Sigmoid colon (tissue), 7 donors: ENCODE results near the gene MRPS14. TPM values are rescaled to one million over a fixed set of nuclear protein-coding genes. Genes with fewer than 3 reads are reported as not detected.

Source experiments
- DNase-seq: peaks from one replicate; pipeline ENCODE4 v3.0.0-alpha.2; 2019
- H3K27ac ChIP-seq, 4 donors: fragments of 200-600 bp; sonication (generic); one replicate each; pipeline ENCODE4 v1.5.1; 2016 to 2019; ENCODE audit warnings: mild to moderate bottlenecking in 1 of 4
- H3K27me3 ChIP-seq, 3 donors: fragments of 200-600 bp; sonication (generic); one replicate each; pipeline ENCODE4 v1.5.1; 2019; ENCODE audit warnings: mild to moderate bottlenecking in 1 of 3
- H3K36me3 ChIP-seq, 4 donors: fragments of 200-600 bp; sonication (generic); one replicate each; pipeline ENCODE4 v1.5.1; 2016 to 2019
- H3K4me1 ChIP-seq, 4 donors: fragments of 200-600 bp; sonication (generic); one replicate each; pipeline ENCODE4 v1.5.1; 2017 to 2019
- H3K4me3 ChIP-seq, 4 donors: fragments of 200-600 bp; sonication (generic); one replicate each; pipeline ENCODE4 v1.5.1; 2017 to 2019; ENCODE audit warnings: mild to moderate bottlenecking in 2 of 4, moderate library complexity in 1 of 4
- H3K9me3 ChIP-seq, 4 donors: fragments of 200-600 bp in 3 of 4; sonication (generic) in 3 of 4; one replicate each; pipeline versions ENCODE4 v1.5.1 to v1.6.1; 2013 to 2019
- CTCF ChIP-seq, 4 experiments: fragments of 450-650 bp in 3 of 4; fragments of 200-600 bp in 1 of 4; IDR thresholded peaks; one replicate each; pipeline ENCODE4 v1.5.1; 2016 to 2019; ENCODE audit warnings: antibody characterized with exemption in 4 of 4, mild to moderate bottlenecking in 3 of 4, moderate library complexity in 2 of 4
- EP300 ChIP-seq, 4 donors: sonication (generic); formaldehyde crosslinking; IDR thresholded peaks; one replicate each; pipeline ENCODE4 v1.6.1; 2017; ENCODE audit warnings: antibody characterized with exemption in 4 of 4
- POLR2A ChIP-seq, 2 donors: fragments of 450-650 bp; IDR thresholded peaks; one replicate each; pipeline ENCODE4 v1.6.1; 2016; ENCODE audit warnings: antibody characterized with exemption in 2 of 2, mild to moderate bottlenecking in 2 of 2, moderate library complexity in 2 of 2
- POLR2AphosphoS5 ChIP-seq, 4 donors: sonication (generic); formaldehyde crosslinking; IDR thresholded peaks; one replicate each; pipeline ENCODE4 v1.6.1; 2017; ENCODE audit warnings: antibody characterized with exemption in 4 of 4
- WGBS, 2 donors: extraction: QIAGEN DNeasy Blood & Tissue Kit; methylation state at CpG; one replicate each; pipeline ENCODE4 v1.1.7; 2013; 5-methylcytosine and 5-hydroxymethylcytosine counted together
- intact Hi-C: fragments of 100-400 bp; cut with DNase I; formaldehyde crosslinking; loops from one replicate; pipeline ENCODE4 v1.15.1; 2023
- polyA plus RNA-seq, 3 donors: library from polyadenylated mRNA; stranded (reverse); fragments of 200-250 nt; gene quantifications; one replicate each; pipeline ENCODE4 v1.2.3, GENCODE V29; 2013
- total RNA-seq, 4 donors: library from RNA; depleted of rRNA; stranded (reverse); fragments of >200 nt; gene quantifications; one replicate each; pipeline ENCODE4 v1.1.0, GENCODE V29; 2016
- donor health status: healthy with polysubstance abuse.
- donor health status: Bipolar disorder and iron deficiency.
- donor health status: healthy.

The MRPS14 gene
- total and polyA plus RNA-seq, 7 donors: 17.5 to 36.0 (median 27.8) TPM

GRCh38 chr1:175003521-175003920, 19.7 kb downstream of the MRPS14 start:
- Histone ChIP-seq H3K27ac (no peak overlapping the region), H3K9me3 (no peaks in the 10 kb centered on the region), H3K27me3 (no peaks in the 10 kb centered on the region), H3K36me3 (peaks cover 0 to 23% (median 15%) of the 10 kb centered on the region in 4 donors), H3K4me1 (peaks cover 0 to 41% (median 26%) of the 10 kb centered on the region in 4 donors), H3K4me3 (no peak overlapping the region)
- no peak for TF ChIP-seq POLR2AphosphoS5 (IDR thresholded peaks at IDR 0.05)
- no peak for TF ChIP-seq CTCF (IDR thresholded peaks at IDR 0.05)
- TF ChIP-seq EP300 (IDR thresholded peaks at IDR 0.05): no peak
- TF ChIP-seq POLR2A (IDR thresholded peaks at IDR 0.05): no peak
- WGBS, 2 donors: 39 to 60% methylated on average over 2 of the region's 2 CpGs
- intact Hi-C loops: no loop called here
- DNase-seq: no peak

GRCh38 chr1:175002910-175003517, 20.2 kb downstream of the MRPS14 start:
- Histone ChIP-seq H3K27ac (no peak overlapping the region), H3K4me1 (peaks cover 0 to 44% (median 26%) of the 10 kb centered on the region in 4 donors), H3K27me3 (no peaks in the 10 kb centered on the region), H3K4me3 (no peak overlapping the region), H3K9me3 (no peaks in the 10 kb centered on the region), H3K36me3 (peaks cover 0 to 18% (median 11%) of the 10 kb centered on the region in 4 donors)
- TF ChIP-seq EP300 (IDR thresholded peaks at IDR 0.05) (no peak), CTCF (IDR thresholded peaks at IDR 0.05) (no peak), POLR2A (IDR thresholded peaks at IDR 0.05) (no peak), POLR2AphosphoS5 (IDR thresholded peaks at IDR 0.05) (no peak)
- intact Hi-C loops: no loop called here
- 91 to 93% methylated on average over 17 of the region's 17 CpGs for WGBS, 2 donors
- no peak for DNase-seq

GRCh38 chr1:175000697-175001187, 22.5 kb downstream of the MRPS14 start:
- H3K4me1 ChIP-seq: peaks cover 0 to 44% (median 26%) of the 10 kb centered on the region in 4 donors
- H3K27ac ChIP-seq: peak overlapping the region; percentile 93 to 99 (median 94)
- H3K9me3 ChIP-seq: no peaks in the 10 kb centered on the region
- WGBS, 2 donors: 1 to 4% methylated on average over 5 of the region's 5 CpGs
- no peak for DNase-seq
- no peaks in the 10 kb centered on the region for H3K27me3 ChIP-seq
- peak overlapping the region; percentile 72 to 96 (median 90) for H3K4me3 ChIP-seq
- no peak for TF ChIP-seq POLR2A (IDR thresholded peaks at IDR 0.05)
- no peak for TF ChIP-seq CTCF (IDR thresholded peaks at IDR 0.05)
- TF ChIP-seq POLR2AphosphoS5 (IDR thresholded peaks at IDR 0.05): no peak
- no peak for TF ChIP-seq EP300 (IDR thresholded peaks at IDR 0.05)
- intact Hi-C loops: no loop called here
- no peaks in the 10 kb centered on the region for H3K36me3 ChIP-seq

GRCh38 chr1:174999936-175000696, 23.1 kb downstream of the MRPS14 start, which contains the start of gene CACYBP:
Gene CACYBP, plus strand, starts transcription at chr1:174999947. Its CDS starts 234 bp downstream, at chr1:175000181.
- Histone ChIP-seq H3K4me1 (peaks cover 0 to 44% (median 26%) of the 10 kb centered on the region in 4 donors), H3K36me3 (no peaks in the 10 kb centered on the region), H3K9me3 (no peaks in the 10 kb centered on the region), H3K4me3 (peak within 1 kb of the TSS; percentile 72 to 96 (median 90)), H3K27me3 (no peaks in the 10 kb centered on the region), H3K27ac (peak within 1 kb of the TSS; percentile 93 to 99 (median 94))
- no peak for DNase-seq
- 0% methylated on average over 71 of the region's 71 CpGs for WGBS, 2 donors
- intact Hi-C loops: loop anchor here (2.0 to 10.0 kb wide), 4 partner anchors 23 to 1565 kb away; partner anchors contain the start of genes GAS5, MRPS14, RC3H1 and ZBTB37
- TF ChIP-seq CTCF (IDR thresholded peaks at IDR 0.05) (no peak), POLR2AphosphoS5 (IDR thresholded peaks at IDR 0.05) (peak in 3 of 4 donors; percentile 5 to 85 (median 64)), POLR2A (IDR thresholded peaks at IDR 0.05) (no peak), EP300 (IDR thresholded peaks at IDR 0.05) (no peak)
